Midbrain (tissue), 1 donor: Measurements from ENCODE around the gene WIPF2.
A peak's percentile ranks its signal among the peaks of the same experiment; 100 is the strongest.

ENCODE experiments used
- DNase-seq: peaks from one replicate; lab custom pipeline; 2025; lab: John Stamatoyannopoulos, UW

The WIPF2 gene

GRCh38 chr17:40251576-40251975 lies 32.5 kb downstream of the WIPF2 start:
- DNase-seq: no peak

- no peak for DNase-seq
Observed at GRCh38 chr17:40253565-40253964, 34.5 kb downstream of the WIPF2 start.

- no peak for DNase-seq
Observed at GRCh38 chr17:40259505-40259904, 40.4 kb downstream of the WIPF2 start.

GRCh38 chr17:40260528-40260927 lies 41.4 kb downstream of the WIPF2 start:
- DNase-seq: no peak

GRCh38 chr17:40264458-40265185 lies 45.5 kb downstream of the WIPF2 start:
- no peak for DNase-seq

- no peak for DNase-seq
Observed at GRCh38 chr17:40265337-40265736, 46.2 kb downstream of the WIPF2 start.

GRCh38 chr17:40266882-40267281 lies 47.8 kb downstream of the WIPF2 start:
- DNase-seq: no peak

- no peak for DNase-seq
Observed at GRCh38 chr17:40268141-40268712, 49.1 kb downstream of the WIPF2 start.

- DNase-seq: no peak
Observed at GRCh38 chr17:40278414-40278813, 59.3 kb downstream of the WIPF2 start.

- DNase-seq: no peak
Observed at GRCh38 chr17:40279402-40279801, 60.3 kb downstream of the WIPF2 start.

- no peak for DNase-seq
Observed at GRCh38 chr17:40281663-40282062, 62.6 kb downstream of the WIPF2 start.

GRCh38 chr17:40283662-40284061 lies 64.6 kb downstream of the WIPF2 start:
- no peak for DNase-seq

- no peak for DNase-seq
Observed at GRCh38 chr17:40284085-40284713, 65.1 kb downstream of the WIPF2 start.

GRCh38 chr17:40286473-40286872 lies 67.4 kb downstream of the WIPF2 start:
- no peak for DNase-seq

GRCh38 chr17:40287159-40287493 lies 68.0 kb downstream of the WIPF2 start:
- DNase-seq: no peak

- peak; percentile 99 for DNase-seq
Observed at GRCh38 chr17:40287494-40288369, 68.6 kb downstream of the WIPF2 start, which contains the start of gene CDC6. TSS of gene CDC6 (plus strand) at chr17:40287879. CDS start at chr17:40289421, 1,542 bp downstream.

GRCh38 chr17:40290629-40291280 lies 71.7 kb downstream of the WIPF2 start:
- DNase-seq: peak; percentile 39

- DNase-seq: no peak
Observed at GRCh38 chr17:40291281-40291664, 72.2 kb downstream of the WIPF2 start.

GRCh38 chr17:40293363-40293762 lies 74.3 kb downstream of the WIPF2 start:
- DNase-seq: no peak

- DNase-seq: no peak
Observed at GRCh38 chr17:40295488-40296436, 76.7 kb downstream of the WIPF2 start.

GRCh38 chr17:40297511-40297910 lies 78.4 kb downstream of the WIPF2 start:
- no peak for DNase-seq
